CD4-positive, alpha-beta T cell treated with Interleukin-4 for 1 hour (primary cell): ENCODE measurements around the gene FAM228B.
"Not testable (repeated sequence)": the region's sequence is repeated elsewhere in the genome, so short reads cannot be mapped to it uniquely, and the experiment has no call there.

ENCODE experiments used
- DNase-seq, 2 donors: peaks; one replicate each; pipeline ENCODE4 v3.0.0-alpha.2; 2020 to 2022

Gene FAM228B

DNA sequence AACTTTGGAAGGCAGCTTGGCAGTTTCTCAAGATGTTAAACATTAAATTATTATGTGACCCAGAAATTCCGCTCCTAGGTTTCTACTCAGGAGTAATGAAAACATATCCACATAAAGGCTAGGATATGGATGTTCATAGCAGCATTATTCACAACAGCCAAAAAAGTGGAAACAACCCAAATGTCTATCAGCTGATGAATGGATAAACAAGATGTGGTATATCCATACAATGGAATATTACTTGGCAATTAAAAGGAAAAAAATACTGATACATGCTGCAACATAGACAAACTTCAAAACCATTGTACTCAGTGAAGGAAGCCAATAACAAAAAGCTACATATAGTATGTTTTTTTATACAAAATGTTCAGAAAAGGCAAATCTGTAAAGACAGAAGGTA lies 39.2 kb downstream of the FAM228B start:
- DNase-seq, result no peak

- no peak for DNase-seq
Measured at GRCh38 chr2:24163186-24163585, 39.9 kb downstream of the FAM228B start.

GRCh38 chr2:24163601-24164000 lies 40.3 kb downstream of the FAM228B start:
- no peak for DNase-seq

GRCh38 chr2:24164416-24164973 lies 41.2 kb downstream of the FAM228B start:
- peak; percentile 18 to 26 for DNase-seq

DNA sequence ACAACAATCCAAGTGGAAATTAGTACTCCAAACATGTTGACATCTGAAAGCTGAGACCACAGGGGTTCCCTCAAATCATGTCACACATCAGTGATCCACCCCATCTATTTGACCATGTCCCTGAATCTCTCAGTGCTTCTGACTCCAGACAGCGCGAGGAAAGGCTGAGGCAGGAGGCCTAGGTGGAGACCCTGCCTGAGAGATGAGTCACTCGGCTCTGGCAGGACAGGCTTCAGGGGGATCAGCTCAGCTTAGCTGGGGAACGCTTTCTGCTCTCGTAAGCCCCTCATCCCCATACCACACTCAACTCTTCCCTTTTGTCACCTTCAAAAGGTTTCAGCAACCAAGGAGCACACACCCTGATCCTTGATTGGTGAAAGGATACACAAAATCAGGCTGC lies 45.8 kb downstream of the FAM228B start:
- DNase-seq, result no peak

- DNase-seq, result no peak
Measured at GRCh38 chr2:24174851-24175277, 51.6 kb downstream of the FAM228B start, which contains the start of gene FAM228A. Gene FAM228A, plus strand, starts transcription at chr2:24175053. Its CDS starts 428 bp downstream, at chr2:24175481.

GRCh38 chr2:24175631-24176187 lies 52.4 kb downstream of the FAM228B start:
- DNase-seq, result no peak

- no peak for DNase-seq
Measured at GRCh38 chr2:24176326-24176725, 53.1 kb downstream of the FAM228B start.

GRCh38 chr2:24179683-24180082 lies 56.4 kb downstream of the FAM228B start:
- no peak for DNase-seq

- DNase-seq, result no peak
Measured at GRCh38 chr2:24181849-24182248, 58.6 kb downstream of the FAM228B start.

- no peak for DNase-seq
Measured at GRCh38 chr2:24182507-24182906, 59.2 kb downstream of the FAM228B start.

DNA sequence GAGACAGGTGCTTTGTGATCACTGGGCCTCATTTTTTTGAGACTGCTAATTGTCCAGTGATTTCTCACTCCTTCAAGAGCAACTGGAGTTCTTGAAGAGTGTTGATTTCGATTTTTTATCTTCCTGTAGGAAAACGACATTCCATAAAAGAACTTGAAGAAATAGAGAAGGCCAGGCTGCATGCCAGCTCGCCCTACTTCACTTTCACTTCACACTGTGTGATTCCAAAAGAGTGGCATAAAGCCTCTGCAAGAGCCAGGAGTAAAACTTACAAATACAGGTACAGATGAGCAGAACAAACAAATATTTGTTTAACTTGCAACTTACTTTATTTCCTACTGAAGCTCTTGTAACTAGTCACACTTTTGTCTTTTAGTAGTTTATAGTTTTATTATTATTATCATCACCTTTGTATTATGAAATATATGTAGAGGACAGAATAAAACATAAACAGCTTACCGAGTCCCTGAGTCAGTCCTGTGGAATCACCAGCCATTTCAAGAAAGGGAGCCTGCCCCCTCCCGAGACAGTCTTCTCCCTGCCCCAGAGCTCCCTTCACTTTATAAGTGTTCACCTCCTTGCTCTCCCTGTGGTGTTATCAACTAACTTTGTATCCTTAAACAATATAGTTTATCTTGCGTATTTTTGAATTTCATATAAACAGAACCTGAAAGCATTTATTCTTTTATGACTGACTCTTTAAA lies 60.2 kb downstream of the FAM228B start:
- no peak for DNase-seq

DNA sequence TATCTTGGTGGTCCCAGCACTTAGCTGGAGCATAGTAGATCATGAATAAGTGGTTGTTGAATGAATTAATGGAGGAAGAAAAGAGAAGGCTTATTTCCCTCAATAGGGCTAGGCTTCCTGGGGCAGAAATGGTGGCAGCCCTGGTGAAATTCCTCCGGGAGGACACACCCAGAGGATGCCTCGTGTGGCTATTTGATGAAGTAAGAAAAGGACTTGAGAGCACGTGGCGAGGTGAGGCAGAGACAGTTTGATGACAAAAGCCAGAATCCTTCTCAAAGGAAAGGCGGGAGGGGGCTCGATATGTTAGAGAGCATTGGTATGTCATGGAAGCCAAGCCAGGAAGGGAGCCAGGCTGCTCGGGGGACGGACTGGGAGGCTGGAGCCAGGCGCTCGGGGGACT lies 66.3 kb downstream of the FAM228B start:
- DNase-seq, result no peak

DNA sequence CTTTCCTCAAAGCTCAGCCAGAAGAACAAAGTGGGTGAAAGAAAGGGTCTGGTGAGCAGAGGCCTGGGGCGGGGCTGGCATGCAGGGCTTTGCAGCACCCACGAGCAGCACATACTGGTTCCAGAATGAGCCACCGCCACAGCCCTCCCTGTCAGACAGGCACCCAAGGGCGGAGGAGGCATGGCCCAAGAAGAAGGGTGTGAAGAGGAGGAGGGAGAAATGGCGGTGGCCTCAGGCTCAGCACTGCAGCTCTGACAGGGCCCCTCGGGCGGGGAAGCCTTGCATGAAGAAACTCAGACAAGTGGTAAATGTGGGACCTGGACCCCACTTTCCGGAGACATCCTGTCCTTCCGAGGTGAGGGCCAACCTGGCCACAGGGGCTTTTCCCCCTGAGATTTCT lies 67.2 kb downstream of the FAM228B start:
- DNase-seq, result no peak

- no peak for DNase-seq
Measured at GRCh38 chr2:24191156-24191555, 67.9 kb downstream of the FAM228B start.

DNA sequence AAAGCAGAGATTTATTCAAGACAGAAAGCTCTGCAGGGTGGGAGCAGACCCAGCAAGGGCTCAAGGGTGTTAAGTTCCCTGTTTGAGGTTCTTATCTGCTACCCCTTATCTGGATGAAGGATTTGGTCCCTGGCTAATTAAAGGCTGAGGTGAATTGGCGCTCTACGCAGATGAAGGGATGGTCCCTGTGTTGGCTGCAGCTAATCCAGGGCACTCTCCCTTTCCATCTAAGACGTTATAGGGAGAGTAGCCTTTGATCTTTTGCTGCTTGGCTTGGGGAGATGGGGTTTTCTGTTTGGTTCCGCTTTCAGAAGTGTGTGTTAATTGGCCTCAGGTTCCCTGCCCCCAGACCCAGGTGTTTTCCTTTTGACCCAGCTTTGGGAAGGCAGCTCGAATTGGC lies 68.6 kb downstream of the FAM228B start:
- DNase-seq, result no peak

DNA sequence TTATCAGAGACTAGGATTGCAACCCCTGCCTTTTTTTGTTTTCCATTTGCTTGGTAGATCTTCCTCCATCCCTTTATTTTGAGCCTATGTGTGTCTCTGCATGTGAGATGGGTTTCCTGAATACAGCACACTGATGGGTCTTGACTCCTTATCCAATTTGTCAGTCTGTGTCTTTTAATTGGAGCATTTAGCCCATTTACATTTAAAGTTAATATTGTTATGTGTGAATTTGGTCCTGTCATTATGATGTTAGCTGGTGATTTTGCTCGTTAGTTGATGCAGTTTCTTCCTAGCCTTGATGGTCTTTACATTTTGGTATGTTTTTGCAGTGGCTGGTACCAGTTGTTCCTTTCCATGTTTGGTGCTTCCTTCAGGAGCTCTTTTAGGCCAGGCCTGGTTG lies 73.9 kb downstream of the FAM228B start:
- not testable (repeated sequence) for DNase-seq

DNA sequence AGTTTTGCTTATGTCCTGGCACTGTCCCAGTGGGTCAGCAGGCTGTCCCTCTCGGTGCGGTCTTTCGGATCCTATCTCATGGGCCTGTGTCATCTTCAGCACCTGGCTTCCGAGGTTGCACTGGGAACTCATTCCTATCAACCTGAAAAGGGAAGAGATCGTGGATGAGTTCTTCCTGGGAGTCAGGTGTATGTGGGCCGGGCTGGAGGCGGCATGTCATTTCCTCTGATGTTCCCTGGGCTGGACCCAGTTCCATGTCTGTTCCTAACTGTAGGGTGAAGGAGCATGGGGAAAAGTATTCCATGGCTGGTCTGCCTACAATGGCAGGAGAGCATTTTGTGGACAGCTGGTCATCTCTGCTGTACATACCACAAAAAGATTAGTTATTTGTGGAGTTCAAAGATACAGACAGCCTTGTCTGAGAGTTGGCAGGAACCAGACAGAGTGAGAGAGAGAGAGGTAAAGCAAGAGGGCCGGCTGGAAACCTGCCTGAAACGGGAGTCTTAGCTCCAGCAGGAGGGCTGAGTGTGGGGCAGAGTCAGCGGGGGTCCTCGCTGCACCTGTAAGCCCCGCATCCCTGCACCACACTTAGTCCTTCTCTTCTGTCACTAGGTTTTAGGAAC lies 76.8 kb downstream of the FAM228B start:
- DNase-seq, result no peak

- no peak for DNase-seq
Measured at GRCh38 chr2:24200799-24201198, 77.5 kb downstream of the FAM228B start.

DNA sequence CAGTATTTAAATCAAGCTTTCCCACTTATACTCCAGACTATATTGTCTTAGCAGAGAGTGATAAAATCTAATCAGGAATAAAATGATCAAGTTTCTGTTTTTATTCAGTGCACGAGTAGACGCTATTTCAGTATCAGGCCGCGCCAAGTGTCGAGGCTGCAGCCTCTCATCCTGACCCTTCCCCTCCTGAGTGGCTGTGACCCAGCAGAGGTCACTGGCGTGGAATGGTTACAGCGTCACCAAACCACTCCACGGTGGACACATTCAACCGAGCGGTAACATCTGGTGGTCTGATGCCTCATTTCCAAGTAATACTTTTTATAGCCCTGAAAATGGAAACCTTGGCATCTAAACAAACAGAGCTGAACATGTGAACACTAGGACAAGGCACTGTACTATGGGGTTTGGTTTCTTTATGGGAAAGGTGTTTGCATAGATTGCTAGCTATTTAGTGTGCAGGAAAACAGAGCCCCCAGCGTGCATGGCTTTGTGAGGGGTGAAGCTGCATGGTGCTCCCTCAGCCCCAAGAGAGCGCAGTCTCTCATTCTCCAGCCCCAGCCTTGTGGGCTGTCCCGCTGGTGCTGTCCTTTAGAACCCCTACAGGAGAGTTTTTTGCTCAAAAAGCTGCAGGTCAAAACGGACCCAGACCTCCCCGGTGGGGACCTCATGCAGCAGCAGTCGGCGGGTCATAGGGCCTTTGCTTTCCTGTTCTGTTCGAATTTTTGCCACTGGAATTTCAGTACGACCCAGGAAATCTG lies 79.9 kb downstream of the FAM228B start:
- DNase-seq, result no peak

GRCh38 chr2:24203787-24204150 lies 80.5 kb downstream of the FAM228B start:
- no peak for DNase-seq

DNA sequence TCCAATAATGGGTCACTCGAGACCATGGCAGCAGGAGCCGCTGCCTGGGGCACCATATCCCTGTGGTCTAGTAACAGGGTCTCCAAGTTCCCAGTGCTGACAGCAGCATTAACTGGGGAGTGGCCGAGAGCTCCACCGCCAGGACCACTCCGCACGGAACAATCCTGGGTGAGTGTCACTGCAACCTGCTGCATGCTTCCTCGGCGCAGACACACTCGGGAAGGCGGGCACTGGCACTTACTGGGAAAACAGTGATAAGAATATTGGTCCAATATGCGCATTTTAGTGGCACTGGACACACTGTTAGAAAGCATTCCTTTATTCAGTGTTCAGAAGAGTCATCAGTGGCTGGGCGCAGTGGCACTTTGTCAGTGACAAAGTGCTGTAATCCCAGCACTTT lies 81.2 kb downstream of the FAM228B start:
- no peak for DNase-seq

- no peak for DNase-seq
Measured at GRCh38 chr2:24205131-24205530, 81.9 kb downstream of the FAM228B start.
